Sigmoid colon (tissue), 7 donors: Measurements from ENCODE around the gene IGF2. TPM values are rescaled to one million over a fixed set of nuclear protein-coding genes. Genes with fewer than 3 reads are reported as not detected.

Experiments
- DNase-seq: peaks from one replicate; pipeline ENCODE4 v3.0.0-alpha.2; 2019
- H3K27ac ChIP-seq, 4 donors: fragments of 200-600 bp; sonication (generic); one replicate each; pipeline ENCODE4 v1.5.1; 2016 to 2019; ENCODE audit warnings: mild to moderate bottlenecking in 1 of 4
- H3K27me3 ChIP-seq, 3 donors: fragments of 200-600 bp; sonication (generic); one replicate each; pipeline ENCODE4 v1.5.1; 2019; ENCODE audit warnings: mild to moderate bottlenecking in 1 of 3
- H3K36me3 ChIP-seq, 4 donors: fragments of 200-600 bp; sonication (generic); one replicate each; pipeline ENCODE4 v1.5.1; 2016 to 2019
- H3K4me1 ChIP-seq, 4 donors: fragments of 200-600 bp; sonication (generic); one replicate each; pipeline ENCODE4 v1.5.1; 2017 to 2019
- H3K4me3 ChIP-seq, 4 donors: fragments of 200-600 bp; sonication (generic); one replicate each; pipeline ENCODE4 v1.5.1; 2017 to 2019; ENCODE audit warnings: mild to moderate bottlenecking in 2 of 4, moderate library complexity in 1 of 4
- H3K9me3 ChIP-seq, 4 donors: fragments of 200-600 bp in 3 of 4; sonication (generic) in 3 of 4; one replicate each; pipeline versions ENCODE4 v1.5.1 to v1.6.1; 2013 to 2019
- EP300 ChIP-seq, 4 donors: sonication (generic); formaldehyde crosslinking; IDR thresholded peaks; one replicate each; pipeline ENCODE4 v1.6.1; 2017; ENCODE audit warnings: antibody characterized with exemption in 4 of 4
- POLR2A ChIP-seq, 2 donors: fragments of 450-650 bp; IDR thresholded peaks; one replicate each; pipeline ENCODE4 v1.6.1; 2016; ENCODE audit warnings: antibody characterized with exemption in 2 of 2, mild to moderate bottlenecking in 2 of 2, moderate library complexity in 2 of 2
- POLR2AphosphoS5 ChIP-seq, 4 donors: sonication (generic); formaldehyde crosslinking; IDR thresholded peaks; one replicate each; pipeline ENCODE4 v1.6.1; 2017; ENCODE audit warnings: antibody characterized with exemption in 4 of 4
- WGBS, 2 donors: extraction: QIAGEN DNeasy Blood & Tissue Kit; methylation state at CpG; one replicate each; pipeline ENCODE4 v1.1.7; 2013; 5-methylcytosine and 5-hydroxymethylcytosine counted together
- intact Hi-C: fragments of 100-400 bp; cut with DNase I; formaldehyde crosslinking; loops from one replicate; pipeline ENCODE4 v1.15.1; 2023
- polyA plus RNA-seq, 3 donors: library from polyadenylated mRNA; stranded (reverse); fragments of 200-250 nt; gene quantifications; one replicate each; pipeline ENCODE4 v1.2.3, GENCODE V29; 2013
- total RNA-seq, 4 donors: library from RNA; depleted of rRNA; stranded (reverse); fragments of >200 nt; gene quantifications; one replicate each; pipeline ENCODE4 v1.1.0, GENCODE V29; 2016
- TF ChIP-seq, protein P1 (sequence below), 4 experiments: fragments of 450-650 bp in 3 of 4; fragments of 200-600 bp in 1 of 4; IDR thresholded peaks; one replicate each; pipeline ENCODE4 v1.5.1; 2016 to 2019; ENCODE audit warnings: antibody characterized with exemption in 4 of 4, mild to moderate bottlenecking in 3 of 4, moderate library complexity in 2 of 4
- donor health status: healthy with polysubstance abuse.
- donor health status: Bipolar disorder and iron deficiency.
- donor health status: healthy.

IGF2 gene
- total and polyA plus RNA-seq, 7 donors: 1.6 to 63.1 (median 13.9) TPM

DNA sequence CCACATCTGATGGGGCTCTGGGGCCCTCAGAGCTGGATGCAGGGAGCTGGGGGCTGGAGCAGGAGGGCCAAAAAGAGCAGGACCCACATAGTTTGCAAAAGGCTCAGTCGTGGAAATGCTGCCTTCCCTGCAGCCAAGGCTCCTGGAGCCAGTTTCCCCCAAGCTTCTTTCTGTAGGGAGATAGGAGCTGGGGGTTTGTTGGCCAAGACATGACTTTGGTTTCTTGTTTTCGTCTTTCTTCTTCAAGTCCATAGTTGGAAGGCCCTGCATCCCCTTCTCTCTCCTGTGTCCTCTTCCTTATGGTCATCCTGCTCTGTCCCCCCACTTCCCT lies 36.3 kb downstream of the IGF2 start:
- no peak for DNase-seq
- intact Hi-C loops: no loop called here
- TF ChIP-seq POLR2AphosphoS5 (IDR thresholded peaks at IDR 0.05) (no peak), EP300 (IDR thresholded peaks at IDR 0.05) (no peak), POLR2A (IDR thresholded peaks at IDR 0.05) (no peak)
- TF ChIP-seq, protein P1, sequence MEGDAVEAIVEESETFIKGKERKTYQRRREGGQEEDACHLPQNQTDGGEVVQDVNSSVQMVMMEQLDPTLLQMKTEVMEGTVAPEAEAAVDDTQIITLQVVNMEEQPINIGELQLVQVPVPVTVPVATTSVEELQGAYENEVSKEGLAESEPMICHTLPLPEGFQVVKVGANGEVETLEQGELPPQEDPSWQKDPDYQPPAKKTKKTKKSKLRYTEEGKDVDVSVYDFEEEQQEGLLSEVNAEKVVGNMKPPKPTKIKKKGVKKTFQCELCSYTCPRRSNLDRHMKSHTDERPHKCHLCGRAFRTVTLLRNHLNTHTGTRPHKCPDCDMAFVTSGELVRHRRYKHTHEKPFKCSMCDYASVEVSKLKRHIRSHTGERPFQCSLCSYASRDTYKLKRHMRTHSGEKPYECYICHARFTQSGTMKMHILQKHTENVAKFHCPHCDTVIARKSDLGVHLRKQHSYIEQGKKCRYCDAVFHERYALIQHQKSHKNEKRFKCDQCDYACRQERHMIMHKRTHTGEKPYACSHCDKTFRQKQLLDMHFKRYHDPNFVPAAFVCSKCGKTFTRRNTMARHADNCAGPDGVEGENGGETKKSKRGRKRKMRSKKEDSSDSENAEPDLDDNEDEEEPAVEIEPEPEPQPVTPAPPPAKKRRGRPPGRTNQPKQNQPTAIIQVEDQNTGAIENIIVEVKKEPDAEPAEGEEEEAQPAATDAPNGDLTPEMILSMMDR (IDR thresholded peaks at IDR 0.05): no peak
- 64 to 69% methylated on average over 2 of the region's 2 CpGs for WGBS, 2 donors
- no peaks in the 10 kb centered on the region for H3K27me3 ChIP-seq
- H3K9me3 ChIP-seq: no peaks in the 10 kb centered on the region
- H3K4me1 ChIP-seq: peaks cover 0 to 8% (median under 1%) of the 10 kb centered on the region in 4 donors
- H3K4me3 ChIP-seq: no peak overlapping the region
- H3K36me3 ChIP-seq: no peaks in the 10 kb centered on the region
- H3K27ac ChIP-seq: no peak overlapping the region

DNA sequence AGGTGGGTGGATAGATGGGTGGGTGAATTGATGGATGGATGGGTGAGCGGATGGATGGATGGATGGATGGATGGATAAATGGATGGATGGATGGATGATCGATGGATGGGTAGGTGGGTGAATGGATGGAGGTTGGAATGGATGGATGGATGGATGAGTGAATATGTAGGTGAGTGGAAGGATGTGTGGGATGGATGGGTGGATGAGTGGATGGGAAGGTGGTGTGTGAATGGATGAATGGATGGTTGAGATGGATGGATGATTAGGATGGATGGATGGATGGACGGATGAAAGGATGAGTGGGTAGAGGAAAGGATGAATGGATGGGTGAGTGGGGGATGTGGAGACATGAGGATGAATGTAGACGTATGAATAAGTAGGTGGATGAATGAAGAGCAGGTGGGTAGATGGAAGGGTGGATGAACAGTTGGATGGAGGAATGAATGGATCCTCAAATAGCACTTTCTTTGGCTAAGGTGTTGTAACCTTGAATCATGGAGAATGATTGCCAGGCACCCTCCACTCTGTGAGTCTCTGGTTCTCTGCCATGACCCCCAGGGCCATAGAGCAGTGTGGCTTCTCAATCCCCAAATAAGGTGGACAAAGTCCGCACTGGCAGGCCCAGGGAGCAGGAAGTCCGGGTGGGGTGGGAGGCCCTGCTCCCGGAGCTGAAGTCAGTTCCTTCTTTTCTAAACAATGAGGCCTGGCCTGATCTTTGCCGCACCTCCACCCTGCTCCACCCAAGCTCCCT lies 36.9 kb downstream of the IGF2 start:
- TF ChIP-seq POLR2A (IDR thresholded peaks at IDR 0.05) (no peak), EP300 (IDR thresholded peaks at IDR 0.05) (no peak), POLR2AphosphoS5 (IDR thresholded peaks at IDR 0.05) (no peak)
- TF ChIP-seq, protein P1 (IDR thresholded peaks at IDR 0.05): no peak
- H3K9me3 ChIP-seq: no peaks in the 10 kb centered on the region
- WGBS, 2 donors: 44 to 56% methylated on average over 8 of the region's 8 CpGs
- peak; percentile 48 for DNase-seq
- H3K27ac ChIP-seq: no peak overlapping the region
- peaks cover 0 to 13% (median 4%) of the 10 kb centered on the region in 4 donors for H3K4me1 ChIP-seq
- no peaks in the 10 kb centered on the region for H3K27me3 ChIP-seq
- no peak overlapping the region for H3K4me3 ChIP-seq
- intact Hi-C loops: no loop called here
- H3K36me3 ChIP-seq: no peaks in the 10 kb centered on the region

DNA sequence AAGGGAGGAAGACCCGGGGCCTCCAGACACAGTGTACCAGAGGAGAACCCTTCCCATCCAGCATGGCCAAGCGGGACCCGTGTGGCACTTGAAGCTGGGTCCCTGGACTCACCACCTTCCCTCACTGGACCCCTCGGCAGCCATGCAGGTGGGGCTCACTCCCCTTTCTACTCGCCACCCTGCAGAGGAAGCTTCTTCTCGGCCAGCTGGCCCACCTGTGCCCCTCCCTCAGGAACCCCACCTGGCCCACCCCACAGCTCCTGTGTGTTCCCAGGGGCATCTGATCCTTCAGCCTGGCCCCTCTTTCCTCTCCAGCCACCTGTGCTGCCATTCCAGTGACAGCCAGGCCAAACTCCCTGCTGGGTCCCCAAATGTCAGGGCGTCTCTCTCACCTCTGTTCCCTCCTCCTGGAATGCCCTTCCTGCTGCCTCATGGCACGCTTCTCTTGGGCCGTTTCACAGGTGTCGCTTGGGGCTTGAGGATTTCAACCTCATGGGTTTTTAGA lies 38.0 kb downstream of the IGF2 start:
- H3K4me1 ChIP-seq: peaks cover 0 to 19% (median 13%) of the 10 kb centered on the region in 4 donors
- no peak overlapping the region for H3K4me3 ChIP-seq
- no peaks in the 10 kb centered on the region for H3K27me3 ChIP-seq
- H3K27ac ChIP-seq: no peak overlapping the region
- TF ChIP-seq EP300 (IDR thresholded peaks at IDR 0.05): no peak
- TF ChIP-seq POLR2AphosphoS5 (IDR thresholded peaks at IDR 0.05): no peak
- no peak for TF ChIP-seq POLR2A (IDR thresholded peaks at IDR 0.05)
- TF ChIP-seq, protein P1 (IDR thresholded peaks at IDR 0.05): no peak
- no peaks in the 10 kb centered on the region for H3K36me3 ChIP-seq
- intact Hi-C loops: no loop called here
- peak; percentile 41 for DNase-seq
- no peaks in the 10 kb centered on the region for H3K9me3 ChIP-seq
- 91% methylated on average over 10 of the region's 10 CpGs for WGBS, 2 donors

DNA sequence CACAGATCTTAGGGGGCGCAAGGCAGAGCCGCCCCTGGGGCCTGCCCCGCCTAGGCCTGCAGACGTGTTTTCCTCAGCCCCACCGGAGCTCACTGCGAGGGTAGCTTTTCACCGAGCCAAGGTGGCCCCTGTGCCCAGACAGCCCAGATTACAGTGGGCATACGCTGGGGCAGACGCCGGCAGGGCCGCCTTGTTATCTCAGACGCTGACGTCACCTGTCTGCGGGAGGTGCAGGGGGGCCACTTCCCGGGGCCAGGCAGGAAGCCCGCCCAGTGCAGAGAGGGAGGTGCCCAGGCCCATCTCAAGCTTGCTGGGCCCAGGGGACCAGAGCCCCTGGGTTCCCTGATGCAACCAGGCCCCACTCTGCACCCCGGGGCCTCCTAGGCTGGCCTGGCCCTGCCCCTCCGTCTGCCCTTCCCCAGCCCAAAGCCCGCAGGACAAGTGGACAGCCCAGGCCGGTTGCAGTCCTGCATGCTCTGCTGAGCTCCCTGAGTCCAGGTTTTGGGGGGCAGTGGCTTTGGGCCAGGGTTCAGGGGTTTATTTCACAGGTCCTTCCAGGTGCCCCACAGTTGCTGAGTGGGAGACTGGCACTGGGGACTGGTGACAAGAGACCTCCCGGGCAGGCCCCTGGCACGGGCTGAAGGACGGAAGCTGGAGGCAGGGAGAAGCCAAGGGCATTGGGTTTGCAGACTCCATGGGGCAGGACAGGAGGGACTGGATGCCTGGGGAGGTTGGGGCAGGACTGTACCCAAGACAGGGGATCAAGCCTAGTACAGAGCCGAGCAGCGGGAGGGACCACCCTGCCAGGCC lies 38.6 kb downstream of the IGF2 start:
- peak; percentile 53 for DNase-seq
- intact Hi-C loops: no loop called here
- H3K9me3 ChIP-seq: no peaks in the 10 kb centered on the region
- H3K27me3 ChIP-seq: no peaks in the 10 kb centered on the region
- TF ChIP-seq, protein P1 (IDR thresholded peaks at IDR 0.05): no peak
- no peak for TF ChIP-seq EP300 (IDR thresholded peaks at IDR 0.05)
- no peak for TF ChIP-seq POLR2A (IDR thresholded peaks at IDR 0.05)
- TF ChIP-seq POLR2AphosphoS5 (IDR thresholded peaks at IDR 0.05): no peak
- no peak overlapping the region for H3K4me3 ChIP-seq
- WGBS, 2 donors: 52 to 76% methylated on average over 25 of the region's 25 CpGs
- no peaks in the 10 kb centered on the region for H3K36me3 ChIP-seq
- H3K4me1 ChIP-seq: peaks cover 0 to 19% (median 13%) of the 10 kb centered on the region in 4 donors
- H3K27ac ChIP-seq: no peak overlapping the region
